K562 (cell line): ENCODE data around the gene KDM4C. TPM values are rescaled to one million over a fixed set of nuclear protein-coding genes. Genes with fewer than 3 reads are reported as not detected.

Experiments used
- ARNT ChIP-seq, 2 experiments: fragments of 450-650 bp; IDR thresholded peaks; 2 replicates each; pipeline ENCODE4 v1.6.1; 2016; ENCODE audit warnings: mild to moderate bottlenecking in 1 of 2
- BACH1 ChIP-seq: fragments of 200-800 bp; sonication (Bioruptor generic); IDR thresholded peaks from 2 replicates; pipeline ENCODE4 v1.6.1; 2016; ENCODE audit warnings: missing genetic modification characterization, missing compliant biosample characterization
- CBFA2T3 ChIP-seq: fragments of 450-650 bp; IDR thresholded peaks from 2 replicates; pipeline ENCODE4 v1.6.1; 2017
- ETS1 ChIP-seq: conservative IDR thresholded peaks from 2 replicates; pipeline ENCODE4 v1.6.1; 2011; ENCODE audit warnings: low read depth, mild to moderate bottlenecking, low read length; ENCODE audit not compliant: control insufficient read depth
- ETV6 ChIP-seq, 3 experiments: fragments of 150-350 bp in 1 of 3; sonication (generic) in 1 of 3; formaldehyde crosslinking in 1 of 3; IDR thresholded peaks; 2 replicates each; pipeline versions ENCODE4 v1.6.1 to v1.8.0; 2014 to 2022; ENCODE audit warnings: borderline replicate concordance in 2 of 3, low read depth in 2 of 3, antibody characterized with exemption in 1 of 3, low read length in 1 of 3, mild to moderate bottlenecking in 1 of 3, missing genetic modification reagents in 1 of 3
- GMEB1 ChIP-seq: fragments of 250-450 bp; sonication (Bioruptor Pico); IDR thresholded peaks from 2 replicates; pipeline ENCODE4 v1.4.0; 2020; ENCODE audit warnings: mild to moderate bottlenecking
- ILF3 ChIP-seq: fragments of 450-650 bp; IDR thresholded peaks from 2 replicates; pipeline ENCODE4 v1.6.1; 2018; ENCODE audit warnings: antibody characterized with exemption, mild to moderate bottlenecking, moderate library complexity, borderline replicate concordance
- LARP7 ChIP-seq: fragments of 450-650 bp; IDR thresholded peaks from 2 replicates; pipeline ENCODE4 v1.6.1; 2016
- MBD2 ChIP-seq: sonication (generic); IDR thresholded peaks from 2 replicates; pipeline ENCODE4 v1.6.1; 2016; ENCODE audit warnings: low read depth, borderline replicate concordance
- NBN ChIP-seq: fragments of 450-650 bp; IDR thresholded peaks from 2 replicates; pipeline ENCODE4 v1.6.1; 2016; ENCODE audit warnings: low read depth, mild to moderate bottlenecking
- NCOA4 ChIP-seq: fragments of 450-650 bp; IDR thresholded peaks from 2 replicates; pipeline ENCODE4 v1.6.1; 2018; ENCODE audit warnings: mild to moderate bottlenecking; ENCODE audit not compliant: partially characterized antibody
- NFIX ChIP-seq: fragments of 250-450 bp; sonication (Bioruptor Pico); IDR thresholded peaks from 2 replicates; pipeline ENCODE4 v1.4.0; 2020; ENCODE audit warnings: low read depth, mild to moderate bottlenecking, moderate library complexity
- NRF1 ChIP-seq, 2 experiments: fragments of 450-650 bp; IDR thresholded peaks in 1 of 2; conservative IDR thresholded peaks in 1 of 2; 2 replicates each; pipeline ENCODE4 v1.6.1; 2014; ENCODE audit warnings: mild to moderate bottlenecking in 2 of 2
- PCBP1 ChIP-seq: fragments of 200-400 bp; formaldehyde crosslinking; IDR thresholded peaks from 2 replicates; pipeline ENCODE4 v1.6.1; 2018; ENCODE audit warnings: mild to moderate bottlenecking, low read depth, low read length; ENCODE audit not compliant: poor library complexity, severe bottlenecking
- POLR2G ChIP-seq: fragments of 200-400 bp; formaldehyde crosslinking; IDR thresholded peaks from 2 replicates; pipeline ENCODE4 v1.6.1; 2017; ENCODE audit warnings: low read depth, mild to moderate bottlenecking, antibody characterized with exemption, low read length, moderate library complexity
- SMARCE1 ChIP-seq: fragments of 450-650 bp; IDR thresholded peaks from 2 replicates; pipeline ENCODE4 v1.7.1; 2016; ENCODE audit warnings: mild to moderate bottlenecking
- SNRNP70 ChIP-seq: fragments of 200-400 bp; formaldehyde crosslinking; optimal IDR thresholded peaks from 2 replicates; pipeline ENCODE3; 2017; ENCODE audit warnings: low read depth, low read length
- TCFL5 ChIP-seq: fragments of 250-450 bp; sonication (Bioruptor Pico); conservative IDR thresholded peaks from 2 replicates; pipeline ENCODE4 v1.6.1; 2021; ENCODE audit warnings: mild to moderate bottlenecking, moderate library complexity, matching md5 sums
- TEAD1 ChIP-seq, 2 experiments: fragments of 450-650 bp in 1 of 2; sonication (generic) in 1 of 2; formaldehyde crosslinking; IDR thresholded peaks; 2 replicates each; pipeline versions ENCODE4 v1.4.0 to v1.8.0; 2020 to 2022; ENCODE audit warnings: mild to moderate bottlenecking in 2 of 2, missing genetic modification reagents in 1 of 2
- ZNF449 ChIP-seq: fragments of 250-450 bp; sonication (Bioruptor Pico); IDR thresholded peaks from 2 replicates; pipeline ENCODE4 v1.8.0; 2022; ENCODE audit warnings: moderate library complexity, mild to moderate bottlenecking, inconsistent platforms
- ZNF57 ChIP-seq: fragments of 450-650 bp; formaldehyde crosslinking; IDR thresholded peaks from 2 replicates; pipeline ENCODE4 v1.4.0; 2020; ENCODE audit warnings: mild to moderate bottlenecking, moderate library complexity
- ZNF696 ChIP-seq: fragments of 250-450 bp; sonication (Bioruptor Pico); conservative IDR thresholded peaks from 2 replicates; pipeline ENCODE4 v1.4.0; 2020; ENCODE audit warnings: mild to moderate bottlenecking, moderate library complexity
- ZNF766 ChIP-seq: fragments of 200-800 bp; sonication (Bioruptor generic); conservative IDR thresholded peaks from 2 replicates; pipeline ENCODE4 v1.6.1; 2016; ENCODE audit warnings: missing genetic modification characterization, missing compliant biosample characterization
- polyA plus RNA-seq, 8 experiments: library from polyadenylated mRNA; depleted of rRNA in 4 of 8; stranded (reverse) in 5 of 8; unstranded in 3 of 8; fragments of >200 nt; fragmentation: Nextera tagmentation in 2 of 8; fragmentation: Illumina TruSeq in 1 of 8; extraction: Ambion mirVana in 2 of 8; extraction: Trizol in 1 of 8; gene quantifications; 2 replicates each; pipeline versions ENCODE4 v1.2.1 to v1.2.3, GENCODE V29; 2011 to 2014; ENCODE audit warnings: inconsistent platforms in 1 of 8, missing spikeins in 1 of 8
- total RNA-seq, 7 experiments: library from RNA; depleted of rRNA in 6 of 7; stranded (reverse); fragments of >200 nt in 6 of 7; fragmentation: Illumina TruSeq in 2 of 7; extraction: Trizol in 2 of 7; gene quantifications; 2 replicates each; pipeline versions ENCODE4 v1.2.1 to v1.2.3, GENCODE V29; 2011 to 2021; ENCODE audit warnings: low replicate concordance in 1 of 7

Gene KDM4C
- total and polyA plus RNA-seq, 9 of the 15 experiments (the other 6 are each of a cell fraction or from before 2014, with no cell fraction given), result 5.4 to 17.0 (median 12.6) TPM

GRCh38 chr9:6758498-6759184 is 868 bp downstream of the KDM4C start (continued):
- TF ChIP-seq ILF3 (no peak), NFIX (no peak), TCFL5 (CRISPR knock-in tag) (no peak), NRF1 (conservative IDR thresholded peaks at IDR 0.05 in 1 of 2, IDR thresholded peaks at IDR 0.05 in 1 of 2) (peak; percentile 81 to 83), ETV6 (IDR thresholded peaks at IDR 0.05; ENCODE audit: borderline replicate concordance in 1 of 2, low read depth in 2 of 2, low read length in 1 of 2) (no peak), ETV6 (CRISPR knock-in tag; IDR thresholded peaks at IDR 0.05; ENCODE audit: borderline replicate concordance) (no peak), GMEB1 (CRISPR knock-in tag) (no peak), PCBP1 (no peak), ZNF57 (no peak), NBN (no peak), SMARCE1 (no peak), LARP7 (no peak), NCOA4 (no peak), POLR2G (no peak; the same call in 1 of the 2 replicates), ZNF766 (CRISPR knock-in tag) (no peak), ZNF449 (no peak), SNRNP70 (no peak), ARNT (IDR thresholded peaks at IDR 0.05) (no peak), BACH1 (tag) (no peak), TEAD1 (CRISPR knock-in tag; IDR thresholded peaks at IDR 0.05) (0 out of 4 replicates have a peak, but pooled peaks of 1 of the 2 experiments have one; percentile 25), ZNF696 (CRISPR knock-in tag) (no peak), MBD2 (no peak), CBFA2T3 (no peak), ETS1 (no peak)
